ENCODE measurements around the gene NXPE3. TPM values are rescaled to one million over a fixed set of nuclear protein-coding genes. Genes with fewer than 3 reads are reported as not detected.

NXPE3 gene
- total RNA-seq, 1 donor, result 11.2 TPM

- TF ChIP-seq CTCF (IDR thresholded peaks at IDR 0.05; ENCODE audit: extremely low read depth, low read depth, low read length), result no peak
- no peak overlapping the region for H3K27ac ChIP-seq (ENCODE audit: low read depth, low read length)
- H3K4me1 ChIP-seq (ENCODE audit: insufficient read depth, low read length), result peaks cover 12% of the 10 kb centered on the region
- H3K27me3 ChIP-seq (ENCODE audit: insufficient read depth, low read length), result no peaks in the 10 kb centered on the region
- no peaks in the 10 kb centered on the region for H3K9me3 ChIP-seq (ENCODE audit: low read depth, low read length)
- no peaks in the 10 kb centered on the region for H3K79me2 ChIP-seq (ENCODE audit: insufficient read depth, low read length)
- no peak for DNase-seq (ENCODE audit: insufficient read length, low spot score, missing footprints)
- H3K36me3 ChIP-seq (ENCODE audit: insufficient read depth, low read length), result peaks cover 19% of the 10 kb centered on the region
- no peaks in the 10 kb centered on the region for H4K20me1 ChIP-seq (ENCODE audit: insufficient read depth, low read length)
- no peak overlapping the region for H3K4me3 ChIP-seq (ENCODE audit: insufficient read depth, low read length)
- H2AFZ ChIP-seq (ENCODE audit: low read length), result no peak overlapping the region
- no peak overlapping the region for H3K4me2 ChIP-seq (ENCODE audit: insufficient read depth, low read length)
These were observed 86.9 kb downstream of the NXPE3 start for GRCh38 chr3:101865751-101866509.

GRCh38 chr3:101867511-101867910, 88.5 kb downstream of the NXPE3 start:
- Histone ChIP-seq H3K27ac (ENCODE audit: low read depth, low read length) (no peak overlapping the region), H3K27me3 (ENCODE audit: insufficient read depth, low read length) (no peaks in the 10 kb centered on the region), H3K9me3 (ENCODE audit: low read depth, low read length) (no peaks in the 10 kb centered on the region), H3K36me3 (ENCODE audit: insufficient read depth, low read length) (peaks cover 4% of the 10 kb centered on the region), H3K4me2 (ENCODE audit: insufficient read depth, low read length) (no peak overlapping the region), H2AFZ (ENCODE audit: low read length) (no peak overlapping the region), H4K20me1 (ENCODE audit: insufficient read depth, low read length) (no peaks in the 10 kb centered on the region), H3K4me1 (ENCODE audit: insufficient read depth, low read length) (peaks cover 12% of the 10 kb centered on the region), H3K79me2 (ENCODE audit: insufficient read depth, low read length) (no peaks in the 10 kb centered on the region), H3K4me3 (ENCODE audit: insufficient read depth, low read length) (no peak overlapping the region)
- TF ChIP-seq CTCF (IDR thresholded peaks at IDR 0.05; ENCODE audit: extremely low read depth, low read depth, low read length), result no peak
- no peak for DNase-seq (ENCODE audit: insufficient read length, low spot score, missing footprints)

GRCh38 chr3:101867996-101868395, 89.0 kb downstream of the NXPE3 start:
- no peaks in the 10 kb centered on the region for H4K20me1 ChIP-seq (ENCODE audit: insufficient read depth, low read length)
- DNase-seq (ENCODE audit: insufficient read length, low spot score, missing footprints), result no peak
- no peak overlapping the region for H2AFZ ChIP-seq (ENCODE audit: low read length)
- H3K4me3 ChIP-seq (ENCODE audit: insufficient read depth, low read length), result no peak overlapping the region
- peaks cover 12% of the 10 kb centered on the region for H3K4me1 ChIP-seq (ENCODE audit: insufficient read depth, low read length)
- no peaks in the 10 kb centered on the region for H3K36me3 ChIP-seq (ENCODE audit: insufficient read depth, low read length)
- no peak overlapping the region for H3K4me2 ChIP-seq (ENCODE audit: insufficient read depth, low read length)
- no peaks in the 10 kb centered on the region for H3K79me2 ChIP-seq (ENCODE audit: insufficient read depth, low read length)
- no peaks in the 10 kb centered on the region for H3K9me3 ChIP-seq (ENCODE audit: low read depth, low read length)
- TF ChIP-seq CTCF (IDR thresholded peaks at IDR 0.05; ENCODE audit: extremely low read depth, low read depth, low read length), result no peak
- no peak overlapping the region for H3K27ac ChIP-seq (ENCODE audit: low read depth, low read length)
- no peaks in the 10 kb centered on the region for H3K27me3 ChIP-seq (ENCODE audit: insufficient read depth, low read length)

GRCh38 chr3:101868534-101869464, 89.8 kb downstream of the NXPE3 start:
- Histone ChIP-seq H3K79me2 (ENCODE audit: insufficient read depth, low read length) (no peaks in the 10 kb centered on the region), H4K20me1 (ENCODE audit: insufficient read depth, low read length) (no peaks in the 10 kb centered on the region), H3K4me3 (ENCODE audit: insufficient read depth, low read length) (no peak overlapping the region), H3K4me2 (ENCODE audit: insufficient read depth, low read length) (no peak overlapping the region), H3K27ac (ENCODE audit: low read depth, low read length) (no peak overlapping the region), H3K4me1 (ENCODE audit: insufficient read depth, low read length) (peaks cover 17% of the 10 kb centered on the region), H3K9me3 (ENCODE audit: low read depth, low read length) (no peaks in the 10 kb centered on the region), H3K27me3 (ENCODE audit: insufficient read depth, low read length) (no peaks in the 10 kb centered on the region), H3K36me3 (ENCODE audit: insufficient read depth, low read length) (no peaks in the 10 kb centered on the region), H2AFZ (ENCODE audit: low read length) (no peak overlapping the region)
- no peak for DNase-seq (ENCODE audit: insufficient read length, low spot score, missing footprints)
- no peak for TF ChIP-seq CTCF (IDR thresholded peaks at IDR 0.05; ENCODE audit: extremely low read depth, low read depth, low read length)
